Measurements from ENCODE around the gene GYS2.
"Not testable (repeated sequence)": the region's sequence is repeated elsewhere in the genome, so short reads cannot be mapped to it uniquely, and the experiment has no call there.

Gene GYS2

GRCh38 chr12:21602774-21603173, 1.9 kb downstream of the GYS2 start:
- Histone ChIP-seq H2BK5ac (ENCODE audit: low read length) (no peak overlapping the region), H3K23ac (ENCODE audit: low read length) (no peak overlapping the region), H3K79me2 (ENCODE audit: control insufficient read depth, insufficient read depth, low read length) (no peaks in the 10 kb centered on the region), H3K4me3 (ENCODE audit: low read length) (no peak overlapping the region), H3K4ac (ENCODE audit: low read depth, low read length) (no peak overlapping the region), H2BK15ac (replicated peaks; ENCODE audit: low read depth) (no peak overlapping the region), H3K27ac (ENCODE audit: low read depth, low read length) (no peak overlapping the region), H3K79me1 (ENCODE audit: low read length) (no peaks in the 10 kb centered on the region), H3K18ac (ENCODE audit: low read length) (no peak overlapping the region), H3K56ac (ENCODE audit: low read length) (no peak overlapping the region), H2BK120ac (ENCODE audit: low read depth, low read length) (no peak overlapping the region), H4K8ac (ENCODE audit: low read depth, low read length) (no peak overlapping the region), H3K27me3 (ENCODE audit: insufficient read depth, low read length, poor library complexity) (no peaks in the 10 kb centered on the region), H3K36me3 (ENCODE audit: control insufficient read depth, insufficient read depth, low read length) (no peaks in the 10 kb centered on the region), H3K4me1 (ENCODE audit: control insufficient read depth, low read depth, low read length) (peaks cover 10% of the 10 kb centered on the region), H4K5ac (ENCODE audit: low read length) (no peak overlapping the region), H2AK5ac (ENCODE audit: low read length) (no peak overlapping the region), H3K9ac (ENCODE audit: low read length) (no peak overlapping the region), H3K4me2 (ENCODE audit: low read length) (no peak overlapping the region)
- no CpG with 5 or more reads among the region's 2 CpGs for WGBS (ENCODE audit: extremely low coverage, insufficient coverage, low lambda C conversion rate)
- no peak for DNase-seq

- H3K23ac ChIP-seq (ENCODE audit: low read length), result no peak overlapping the region
- H3K4me2 ChIP-seq (ENCODE audit: low read length), result no peak overlapping the region
- no peak overlapping the region for H3K27ac ChIP-seq (ENCODE audit: low read depth, low read length)
- DNase-seq, result peak; percentile 57
- H2AK5ac ChIP-seq (ENCODE audit: low read length), result no peak overlapping the region
- no peak overlapping the region for H4K8ac ChIP-seq (ENCODE audit: low read depth, low read length)
- H3K18ac ChIP-seq (ENCODE audit: low read length), result no peak overlapping the region
- no peak overlapping the region for H2BK5ac ChIP-seq (ENCODE audit: low read length)
- H3K4me3 ChIP-seq (ENCODE audit: low read length), result no peak overlapping the region
- H3K4ac ChIP-seq (ENCODE audit: low read depth, low read length), result no peak overlapping the region
- peaks cover 10% of the 10 kb centered on the region for H3K4me1 ChIP-seq (ENCODE audit: control insufficient read depth, low read depth, low read length)
- H3K27me3 ChIP-seq (ENCODE audit: insufficient read depth, low read length, poor library complexity), result no peaks in the 10 kb centered on the region
- no peak overlapping the region for H3K56ac ChIP-seq (ENCODE audit: low read length)
- H3K9ac ChIP-seq (ENCODE audit: low read length), result no peak overlapping the region
- H4K5ac ChIP-seq (ENCODE audit: low read length), result no peak overlapping the region
- H2BK120ac ChIP-seq (ENCODE audit: low read depth, low read length), result no peak overlapping the region
- no peaks in the 10 kb centered on the region for H3K79me1 ChIP-seq (ENCODE audit: low read length)
- H2BK15ac ChIP-seq (replicated peaks; ENCODE audit: low read depth), result no peak overlapping the region
- H3K36me3 ChIP-seq (ENCODE audit: control insufficient read depth, insufficient read depth, low read length), result no peaks in the 10 kb centered on the region
- H3K79me2 ChIP-seq (ENCODE audit: control insufficient read depth, insufficient read depth, low read length), result no peaks in the 10 kb centered on the region
- no CpG with 5 or more reads among the region's 5 CpGs for WGBS (ENCODE audit: extremely low coverage, insufficient coverage, low lambda C conversion rate)
These were observed 4.5 kb downstream of the GYS2 start for GRCh38 chr12:21600196-21600595.

DNA sequence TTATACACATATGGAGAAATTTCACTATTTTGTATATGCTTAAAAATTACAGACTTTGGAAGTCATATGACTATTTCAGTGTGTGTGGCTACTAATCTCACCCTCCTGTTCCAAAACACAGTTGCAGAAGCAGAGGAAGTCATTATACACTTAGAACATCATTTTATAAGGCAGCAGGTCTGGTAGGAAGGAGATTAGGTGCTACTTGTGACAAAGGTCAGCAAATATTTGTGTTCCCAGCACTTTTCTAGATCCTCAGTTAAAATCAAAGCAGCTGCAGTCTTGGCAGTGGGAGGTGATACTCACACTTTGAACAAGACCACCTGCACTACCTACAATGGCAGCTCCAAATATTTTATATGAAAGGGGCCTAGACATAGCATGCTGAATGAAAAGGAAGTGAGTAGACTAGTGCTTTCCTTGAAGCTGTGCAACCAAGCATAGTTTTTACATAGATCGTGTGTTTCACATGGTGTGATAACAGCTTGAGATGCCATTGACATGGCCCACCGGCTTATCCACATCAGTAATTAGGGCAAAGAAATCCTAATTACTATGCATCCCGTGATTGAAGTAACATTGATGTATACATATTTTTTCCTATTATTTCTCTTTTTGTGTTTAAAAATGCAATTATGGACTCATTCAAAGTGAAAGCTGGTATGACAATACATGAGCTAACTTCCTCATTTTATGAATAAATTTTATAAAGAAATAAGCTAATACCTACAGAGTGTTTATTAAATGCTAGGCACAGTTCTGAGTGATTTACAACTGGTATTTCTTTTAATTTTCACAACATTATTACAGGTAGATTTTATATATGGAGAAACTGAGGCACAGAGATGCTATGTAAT, 5.3 kb downstream of the GYS2 start:
- peaks cover 10% of the 10 kb centered on the region for H3K4me1 ChIP-seq (ENCODE audit: control insufficient read depth, low read depth, low read length)
- H3K18ac ChIP-seq (ENCODE audit: low read length), result no peak overlapping the region
- H3K4me2 ChIP-seq (ENCODE audit: low read length), result no peak overlapping the region
- no peaks in the 10 kb centered on the region for H3K79me2 ChIP-seq (ENCODE audit: control insufficient read depth, insufficient read depth, low read length)
- no peak overlapping the region for H3K4ac ChIP-seq (ENCODE audit: low read depth, low read length)
- no peak overlapping the region for H2BK5ac ChIP-seq (ENCODE audit: low read length)
- no peaks in the 10 kb centered on the region for H3K27me3 ChIP-seq (ENCODE audit: insufficient read depth, low read length, poor library complexity)
- no peak overlapping the region for H4K5ac ChIP-seq (ENCODE audit: low read length)
- no peak overlapping the region for H3K23ac ChIP-seq (ENCODE audit: low read length)
- no peak overlapping the region for H2BK15ac ChIP-seq (replicated peaks; ENCODE audit: low read depth)
- H2BK120ac ChIP-seq (ENCODE audit: low read depth, low read length), result no peak overlapping the region
- WGBS (ENCODE audit: extremely low coverage, insufficient coverage, low lambda C conversion rate), result no CpG with 5 or more reads among the region's 3 CpGs
- H2AK5ac ChIP-seq (ENCODE audit: low read length), result no peak overlapping the region
- H3K56ac ChIP-seq (ENCODE audit: low read length), result no peak overlapping the region
- no peak overlapping the region for H3K27ac ChIP-seq (ENCODE audit: low read depth, low read length)
- DNase-seq, result no peak
- no peaks in the 10 kb centered on the region for H3K79me1 ChIP-seq (ENCODE audit: low read length)
- H3K9ac ChIP-seq (ENCODE audit: low read length), result no peak overlapping the region
- H3K4me3 ChIP-seq (ENCODE audit: low read length), result no peak overlapping the region
- H3K36me3 ChIP-seq (ENCODE audit: control insufficient read depth, insufficient read depth, low read length), result no peaks in the 10 kb centered on the region
- no peak overlapping the region for H4K8ac ChIP-seq (ENCODE audit: low read depth, low read length)

- H3K4me2 ChIP-seq (ENCODE audit: low read length), result no peak overlapping the region
- DNase-seq, result no peak
- peaks cover 8% of the 10 kb centered on the region for H3K4me1 ChIP-seq (ENCODE audit: control insufficient read depth, low read depth, low read length)
- no peak overlapping the region for H4K8ac ChIP-seq (ENCODE audit: low read depth, low read length)
- H3K36me3 ChIP-seq (ENCODE audit: control insufficient read depth, insufficient read depth, low read length), result no peaks in the 10 kb centered on the region
- no peaks in the 10 kb centered on the region for H3K79me2 ChIP-seq (ENCODE audit: control insufficient read depth, insufficient read depth, low read length)
- no peak overlapping the region for H3K18ac ChIP-seq (ENCODE audit: low read length)
- H3K4me3 ChIP-seq (ENCODE audit: low read length), result no peak overlapping the region
- H2BK120ac ChIP-seq (ENCODE audit: low read depth, low read length), result no peak overlapping the region
- H3K79me1 ChIP-seq (ENCODE audit: low read length), result no peaks in the 10 kb centered on the region
- WGBS (ENCODE audit: extremely low coverage, insufficient coverage, low lambda C conversion rate), result no CpG with 5 or more reads among the region's 4 CpGs
- H3K27ac ChIP-seq (ENCODE audit: low read depth, low read length), result no peak overlapping the region
- H4K5ac ChIP-seq (ENCODE audit: low read length), result no peak overlapping the region
- no peak overlapping the region for H3K23ac ChIP-seq (ENCODE audit: low read length)
- H3K4ac ChIP-seq (ENCODE audit: low read depth, low read length), result no peak overlapping the region
- no peak overlapping the region for H2BK15ac ChIP-seq (replicated peaks; ENCODE audit: low read depth)
- H2BK5ac ChIP-seq (ENCODE audit: low read length), result no peak overlapping the region
- H3K9ac ChIP-seq (ENCODE audit: low read length), result no peak overlapping the region
- H2AK5ac ChIP-seq (ENCODE audit: low read length), result no peak overlapping the region
- H3K27me3 ChIP-seq (ENCODE audit: insufficient read depth, low read length, poor library complexity), result no peaks in the 10 kb centered on the region
- H3K56ac ChIP-seq (ENCODE audit: low read length), result no peak overlapping the region
These were observed 6.0 kb downstream of the GYS2 start for GRCh38 chr12:21598651-21599050.

DNA sequence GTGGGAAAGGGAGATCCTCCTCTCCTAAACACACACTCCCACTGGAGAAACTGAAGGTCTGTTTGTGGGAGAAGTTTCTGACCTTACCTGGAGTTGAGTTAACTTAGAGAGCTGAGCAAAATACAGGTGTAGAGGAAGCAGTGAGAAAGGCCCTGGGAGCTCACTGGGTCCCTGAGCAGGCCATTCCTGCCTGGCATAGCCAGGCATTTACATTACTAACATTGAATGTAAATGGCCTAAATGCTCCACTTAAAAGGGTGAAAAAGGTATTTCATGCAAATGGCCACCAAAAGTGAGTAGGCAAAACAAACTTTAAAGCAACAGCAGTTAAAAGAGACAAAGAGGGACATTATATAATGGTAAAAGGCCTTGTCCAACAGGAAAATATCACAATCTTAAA, 9.3 kb downstream of the GYS2 start:
- H3K79me1 ChIP-seq (ENCODE audit: low read length); H3K4me3 ChIP-seq (ENCODE audit: low read length); H4K8ac ChIP-seq (ENCODE audit: low read depth, low read length); H3K27ac ChIP-seq (ENCODE audit: low read depth, low read length); H4K5ac ChIP-seq (ENCODE audit: low read length); H3K27me3 ChIP-seq (ENCODE audit: insufficient read depth, low read length, poor library complexity); H3K4me1 ChIP-seq (ENCODE audit: control insufficient read depth, low read depth, low read length); H3K36me3 ChIP-seq (ENCODE audit: control insufficient read depth, insufficient read depth, low read length); H2BK5ac ChIP-seq (ENCODE audit: low read length); H3K4ac ChIP-seq (ENCODE audit: low read depth, low read length); H3K4me2 ChIP-seq (ENCODE audit: low read length); H3K79me2 ChIP-seq (ENCODE audit: control insufficient read depth, insufficient read depth, low read length); H2AK5ac ChIP-seq (ENCODE audit: low read length); H3K9ac ChIP-seq (ENCODE audit: low read length); H2BK120ac ChIP-seq (ENCODE audit: low read depth, low read length); H2BK15ac ChIP-seq (replicated peaks; ENCODE audit: low read depth); H3K23ac ChIP-seq (ENCODE audit: low read length): not testable (repeated sequence)
- Histone ChIP-seq H3K18ac (ENCODE audit: low read length) (peak overlapping the region; percentile 28), H3K56ac (ENCODE audit: low read length) (peak overlapping the region; percentile 15)
- DNase-seq, result peak; percentile 47

DNA sequence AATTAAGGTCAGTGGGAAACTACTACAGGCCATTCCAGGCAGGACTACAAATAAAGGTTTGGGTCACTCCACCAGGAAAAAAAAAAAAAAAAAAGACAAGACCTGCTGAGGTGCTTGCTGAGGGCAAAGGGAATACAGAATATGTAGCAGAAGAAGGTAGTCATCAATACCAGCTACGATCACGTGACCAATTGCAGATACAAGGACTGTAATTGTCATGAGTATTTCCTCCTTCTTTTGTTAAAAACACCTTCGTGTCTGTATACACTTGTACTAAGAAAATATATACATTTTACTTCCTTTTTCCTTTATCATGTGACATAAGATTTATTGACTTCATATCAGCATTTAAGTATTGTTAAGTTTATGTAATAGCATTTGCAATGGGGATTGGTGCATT, 19.2 kb downstream of the GYS2 start:
- no peak overlapping the region for H3K18ac ChIP-seq (ENCODE audit: low read length)
- no peaks in the 10 kb centered on the region for H3K4me1 ChIP-seq (ENCODE audit: control insufficient read depth, low read depth, low read length)
- H2BK5ac ChIP-seq (ENCODE audit: low read length), result no peak overlapping the region
- no peak overlapping the region for H2AK5ac ChIP-seq (ENCODE audit: low read length)
- no CpG with 5 or more reads among the region's 3 CpGs for WGBS (ENCODE audit: extremely low coverage, insufficient coverage, low lambda C conversion rate)
- no peaks in the 10 kb centered on the region for H3K27me3 ChIP-seq (ENCODE audit: insufficient read depth, low read length, poor library complexity)
- H4K5ac ChIP-seq (ENCODE audit: low read length), result no peak overlapping the region
- no peak overlapping the region for H3K4me2 ChIP-seq (ENCODE audit: low read length)
- no peak overlapping the region for H3K27ac ChIP-seq (ENCODE audit: low read depth, low read length)
- H3K56ac ChIP-seq (ENCODE audit: low read length), result no peak overlapping the region
- H2BK15ac ChIP-seq (replicated peaks; ENCODE audit: low read depth), result no peak overlapping the region
- no peak overlapping the region for H3K23ac ChIP-seq (ENCODE audit: low read length)
- H3K9ac ChIP-seq (ENCODE audit: low read length), result no peak overlapping the region
- no peak overlapping the region for H4K8ac ChIP-seq (ENCODE audit: low read depth, low read length)
- no peak for DNase-seq
- H3K36me3 ChIP-seq (ENCODE audit: control insufficient read depth, insufficient read depth, low read length), result no peaks in the 10 kb centered on the region
- no peak overlapping the region for H2BK120ac ChIP-seq (ENCODE audit: low read depth, low read length)
- no peak overlapping the region for H3K4ac ChIP-seq (ENCODE audit: low read depth, low read length)
- H3K4me3 ChIP-seq (ENCODE audit: low read length), result no peak overlapping the region
- H3K79me1 ChIP-seq (ENCODE audit: low read length), result no peaks in the 10 kb centered on the region
- no peaks in the 10 kb centered on the region for H3K79me2 ChIP-seq (ENCODE audit: control insufficient read depth, insufficient read depth, low read length)

Measured in mesendoderm (in vitro differentiated cells).